B cell (primary cell): ENCODE data around the gene ECI1.

Experiments
- EZH2 ChIP-seq: IDR thresholded peaks from 2 replicates; pipeline ENCODE4 v1.6.1; 2012; ENCODE audit warnings: borderline replicate concordance, low read depth, mild to moderate bottlenecking, moderate library complexity, low read length; ENCODE audit not compliant: insufficient read depth, poor library complexity, severe bottlenecking
- TF ChIP-seq, protein P1 (sequence below): fragments of 200-600 bp; IDR thresholded peaks from one replicate; pipeline ENCODE4 v1.8.0; 2022; ENCODE audit warnings: antibody characterized with exemption, mild to moderate bottlenecking

DNA sequence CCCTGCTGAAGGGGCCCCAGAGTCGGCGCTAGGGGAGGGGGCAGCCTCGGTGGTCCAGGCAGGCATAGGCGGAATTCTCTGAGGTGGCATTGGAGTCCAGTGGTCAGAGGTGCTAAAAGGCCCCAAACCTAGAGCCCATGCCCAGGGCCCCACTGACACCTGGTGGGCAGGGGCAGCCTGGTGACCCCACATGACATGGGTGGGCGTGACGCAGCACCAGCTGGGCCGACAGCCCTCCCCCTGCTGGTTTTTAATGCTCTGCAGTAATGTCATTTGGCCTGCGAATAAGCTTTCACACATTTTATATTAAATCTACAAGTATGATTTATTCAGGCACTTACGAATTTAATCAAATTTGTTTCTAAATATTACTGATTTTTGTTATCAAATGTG, 18.7 kb upstream of the ECI1 start:
- TF ChIP-seq, protein P1, sequence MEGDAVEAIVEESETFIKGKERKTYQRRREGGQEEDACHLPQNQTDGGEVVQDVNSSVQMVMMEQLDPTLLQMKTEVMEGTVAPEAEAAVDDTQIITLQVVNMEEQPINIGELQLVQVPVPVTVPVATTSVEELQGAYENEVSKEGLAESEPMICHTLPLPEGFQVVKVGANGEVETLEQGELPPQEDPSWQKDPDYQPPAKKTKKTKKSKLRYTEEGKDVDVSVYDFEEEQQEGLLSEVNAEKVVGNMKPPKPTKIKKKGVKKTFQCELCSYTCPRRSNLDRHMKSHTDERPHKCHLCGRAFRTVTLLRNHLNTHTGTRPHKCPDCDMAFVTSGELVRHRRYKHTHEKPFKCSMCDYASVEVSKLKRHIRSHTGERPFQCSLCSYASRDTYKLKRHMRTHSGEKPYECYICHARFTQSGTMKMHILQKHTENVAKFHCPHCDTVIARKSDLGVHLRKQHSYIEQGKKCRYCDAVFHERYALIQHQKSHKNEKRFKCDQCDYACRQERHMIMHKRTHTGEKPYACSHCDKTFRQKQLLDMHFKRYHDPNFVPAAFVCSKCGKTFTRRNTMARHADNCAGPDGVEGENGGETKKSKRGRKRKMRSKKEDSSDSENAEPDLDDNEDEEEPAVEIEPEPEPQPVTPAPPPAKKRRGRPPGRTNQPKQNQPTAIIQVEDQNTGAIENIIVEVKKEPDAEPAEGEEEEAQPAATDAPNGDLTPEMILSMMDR, result no peak
- TF ChIP-seq EZH2, result no peak
